ENCODE data around the gene TMEM31. TPM values are rescaled to one million over a fixed set of nuclear protein-coding genes. Genes with fewer than 3 reads are reported as not detected.
A peak's percentile ranks its signal among the peaks of the same experiment; 100 is the strongest.

TMEM31 gene
- polyA plus RNA-seq, 1 of the 3 experiments (the other 2 are of a cell fraction): not detected

DNA sequence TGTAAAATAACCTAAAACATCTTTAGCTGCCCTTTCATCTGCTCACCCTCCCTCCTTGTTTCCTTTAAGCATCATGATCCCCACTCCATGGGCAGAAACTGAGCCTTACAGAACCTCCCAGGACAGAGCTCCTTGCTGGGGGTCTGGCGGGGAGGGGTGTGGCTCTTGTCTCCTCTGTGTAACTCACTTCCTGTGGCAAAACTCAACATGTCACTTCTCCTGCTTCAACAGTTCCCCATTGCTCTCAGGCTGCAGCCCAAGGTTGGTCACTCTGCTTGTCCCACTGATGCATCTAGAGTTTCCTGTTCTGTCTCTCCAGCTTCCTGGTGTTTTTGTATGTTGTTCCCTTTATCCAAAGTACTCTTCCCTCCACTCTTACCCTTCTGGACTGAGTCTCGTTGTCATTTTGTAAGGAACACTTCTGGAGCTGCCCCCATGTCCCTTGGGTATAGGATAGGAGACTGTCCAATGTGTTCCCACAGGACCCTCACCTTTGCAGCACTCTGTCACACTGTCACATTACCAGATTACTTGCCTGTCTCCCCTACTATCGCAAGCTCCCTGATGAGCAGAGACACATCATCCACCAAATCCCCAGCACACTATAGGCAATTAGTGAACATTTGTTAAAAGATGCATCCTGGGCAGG, 19.6 kb downstream of the TMEM31 start:
- 41% methylated on average over 3 of the region's 3 CpGs for WGBS (ENCODE audit: low lambda C conversion rate)
- TF ChIP-seq MEF2A (IDR thresholded peaks at IDR 0.05; ENCODE audit: borderline replicate concordance, low read depth): no peak
- no peak for TF ChIP-seq FOSL2 (IDR thresholded peaks at IDR 0.05; ENCODE audit: borderline replicate concordance, low read depth)
- TF ChIP-seq, protein P1, sequence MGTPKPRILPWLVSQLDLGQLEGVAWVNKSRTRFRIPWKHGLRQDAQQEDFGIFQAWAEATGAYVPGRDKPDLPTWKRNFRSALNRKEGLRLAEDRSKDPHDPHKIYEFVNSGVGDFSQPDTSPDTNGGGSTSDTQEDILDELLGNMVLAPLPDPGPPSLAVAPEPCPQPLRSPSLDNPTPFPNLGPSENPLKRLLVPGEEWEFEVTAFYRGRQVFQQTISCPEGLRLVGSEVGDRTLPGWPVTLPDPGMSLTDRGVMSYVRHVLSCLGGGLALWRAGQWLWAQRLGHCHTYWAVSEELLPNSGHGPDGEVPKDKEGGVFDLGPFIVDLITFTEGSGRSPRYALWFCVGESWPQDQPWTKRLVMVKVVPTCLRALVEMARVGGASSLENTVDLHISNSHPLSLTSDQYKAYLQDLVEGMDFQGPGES (IDR thresholded peaks at IDR 0.05; ENCODE audit: low read depth, low read length): no peak
- TF ChIP-seq JUND (IDR thresholded peaks at IDR 0.05): no peak
- no peak for TF ChIP-seq NFIC (IDR thresholded peaks at IDR 0.05; ENCODE audit: borderline replicate concordance)
- TF ChIP-seq ELF1 (IDR thresholded peaks at IDR 0.05): no peak
- no peak for TF ChIP-seq SIN3A (IDR thresholded peaks at IDR 0.05; ENCODE audit: borderline replicate concordance, low read depth, low read length)
- no peak for TF ChIP-seq GABPA (IDR thresholded peaks at IDR 0.05; ENCODE audit: low read depth)
- no peak for TF ChIP-seq TCF12 (IDR thresholded peaks at IDR 0.05)
- TF ChIP-seq, protein P2, sequence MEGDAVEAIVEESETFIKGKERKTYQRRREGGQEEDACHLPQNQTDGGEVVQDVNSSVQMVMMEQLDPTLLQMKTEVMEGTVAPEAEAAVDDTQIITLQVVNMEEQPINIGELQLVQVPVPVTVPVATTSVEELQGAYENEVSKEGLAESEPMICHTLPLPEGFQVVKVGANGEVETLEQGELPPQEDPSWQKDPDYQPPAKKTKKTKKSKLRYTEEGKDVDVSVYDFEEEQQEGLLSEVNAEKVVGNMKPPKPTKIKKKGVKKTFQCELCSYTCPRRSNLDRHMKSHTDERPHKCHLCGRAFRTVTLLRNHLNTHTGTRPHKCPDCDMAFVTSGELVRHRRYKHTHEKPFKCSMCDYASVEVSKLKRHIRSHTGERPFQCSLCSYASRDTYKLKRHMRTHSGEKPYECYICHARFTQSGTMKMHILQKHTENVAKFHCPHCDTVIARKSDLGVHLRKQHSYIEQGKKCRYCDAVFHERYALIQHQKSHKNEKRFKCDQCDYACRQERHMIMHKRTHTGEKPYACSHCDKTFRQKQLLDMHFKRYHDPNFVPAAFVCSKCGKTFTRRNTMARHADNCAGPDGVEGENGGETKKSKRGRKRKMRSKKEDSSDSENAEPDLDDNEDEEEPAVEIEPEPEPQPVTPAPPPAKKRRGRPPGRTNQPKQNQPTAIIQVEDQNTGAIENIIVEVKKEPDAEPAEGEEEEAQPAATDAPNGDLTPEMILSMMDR (IDR thresholded peaks at IDR 0.05): no peak
- TF ChIP-seq MXI1 (IDR thresholded peaks at IDR 0.05; ENCODE audit: low read depth, low read length): no peak
- TF ChIP-seq YY1 (IDR thresholded peaks at IDR 0.05; ENCODE audit: low read depth): no peak
- TF ChIP-seq EZH2phosphoT487 (IDR thresholded peaks at IDR 0.05; ENCODE audit: borderline replicate concordance, low read depth): no peak
- TF ChIP-seq, protein P3, sequence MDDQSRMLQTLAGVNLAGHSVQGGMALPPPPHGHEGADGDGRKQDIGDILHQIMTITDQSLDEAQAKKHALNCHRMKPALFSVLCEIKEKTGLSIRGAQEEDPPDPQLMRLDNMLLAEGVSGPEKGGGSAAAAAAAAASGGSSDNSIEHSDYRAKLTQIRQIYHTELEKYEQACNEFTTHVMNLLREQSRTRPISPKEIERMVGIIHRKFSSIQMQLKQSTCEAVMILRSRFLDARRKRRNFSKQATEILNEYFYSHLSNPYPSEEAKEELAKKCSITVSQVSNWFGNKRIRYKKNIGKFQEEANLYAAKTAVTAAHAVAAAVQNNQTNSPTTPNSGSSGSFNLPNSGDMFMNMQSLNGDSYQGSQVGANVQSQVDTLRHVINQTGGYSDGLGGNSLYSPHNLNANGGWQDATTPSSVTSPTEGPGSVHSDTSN (IDR thresholded peaks at IDR 0.05): no peak
- no peak for TF ChIP-seq NRF1 (IDR thresholded peaks at IDR 0.05; ENCODE audit: low read depth, low read length)
- no peak for TF ChIP-seq TAF1 (IDR thresholded peaks at IDR 0.05; ENCODE audit: borderline replicate concordance, low read depth, low read length)
- no peak for TF ChIP-seq RCOR1 (IDR thresholded peaks at IDR 0.05; ENCODE audit: low read length)
- TF ChIP-seq, protein P4, sequence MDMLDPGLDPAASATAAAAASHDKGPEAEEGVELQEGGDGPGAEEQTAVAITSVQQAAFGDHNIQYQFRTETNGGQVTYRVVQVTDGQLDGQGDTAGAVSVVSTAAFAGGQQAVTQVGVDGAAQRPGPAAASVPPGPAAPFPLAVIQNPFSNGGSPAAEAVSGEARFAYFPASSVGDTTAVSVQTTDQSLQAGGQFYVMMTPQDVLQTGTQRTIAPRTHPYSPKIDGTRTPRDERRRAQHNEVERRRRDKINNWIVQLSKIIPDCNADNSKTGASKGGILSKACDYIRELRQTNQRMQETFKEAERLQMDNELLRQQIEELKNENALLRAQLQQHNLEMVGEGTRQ (IDR thresholded peaks at IDR 0.05; ENCODE audit: borderline replicate concordance, low read depth, low read length): no peak
- TF ChIP-seq, protein P5, sequence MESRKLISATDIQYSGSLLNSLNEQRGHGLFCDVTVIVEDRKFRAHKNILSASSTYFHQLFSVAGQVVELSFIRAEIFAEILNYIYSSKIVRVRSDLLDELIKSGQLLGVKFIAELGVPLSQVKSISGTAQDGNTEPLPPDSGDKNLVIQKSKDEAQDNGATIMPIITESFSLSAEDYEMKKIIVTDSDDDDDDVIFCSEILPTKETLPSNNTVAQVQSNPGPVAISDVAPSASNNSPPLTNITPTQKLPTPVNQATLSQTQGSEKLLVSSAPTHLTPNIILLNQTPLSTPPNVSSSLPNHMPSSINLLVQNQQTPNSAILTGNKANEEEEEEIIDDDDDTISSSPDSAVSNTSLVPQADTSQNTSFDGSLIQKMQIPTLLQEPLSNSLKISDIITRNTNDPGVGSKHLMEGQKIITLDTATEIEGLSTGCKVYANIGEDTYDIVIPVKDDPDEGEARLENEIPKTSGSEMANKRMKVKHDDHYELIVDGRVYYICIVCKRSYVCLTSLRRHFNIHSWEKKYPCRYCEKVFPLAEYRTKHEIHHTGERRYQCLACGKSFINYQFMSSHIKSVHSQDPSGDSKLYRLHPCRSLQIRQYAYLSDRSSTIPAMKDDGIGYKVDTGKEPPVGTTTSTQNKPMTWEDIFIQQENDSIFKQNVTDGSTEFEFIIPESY (IDR thresholded peaks at IDR 0.05; ENCODE audit: borderline replicate concordance, low read depth): no peak
- TF ChIP-seq FOXM1 (IDR thresholded peaks at IDR 0.05; ENCODE audit: low read depth): no peak
- Histone ChIP-seq H3K4me3 (ENCODE audit: low read depth in 2 of 2, low read length in 1 of 2) (no peak overlapping the region), H3K9ac (no peak overlapping the region), H3K4me2 (no peak overlapping the region), H3K9me3 (no peaks in the 10 kb centered on the region), H3K4me1 (ENCODE audit: control insufficient read depth in 1 of 2, insufficient read depth in 2 of 2, low read depth in 1 of 2, low read length in 1 of 2) (peaks cover 0 to 4% of the 10 kb centered on the region in 2 experiments; a peak in 1 of 4 replicates), H3K27me3 (ENCODE audit: insufficient read depth) (no peaks in the 10 kb centered on the region; the same call in 1 of the 2 replicates), H3K9me2 (no peaks in the 10 kb centered on the region), H3K27ac (ENCODE audit: low read depth in 2 of 2, low read length in 1 of 2) (peak overlapping the region in 1 of 2 experiments; percentile 18; a peak in 1 of 4 replicates), H3F3A (replicated peaks; ENCODE audit: insufficient read depth) (no peaks in the 10 kb centered on the region), H3K79me2 (ENCODE audit: insufficient read depth) (no peaks in the 10 kb centered on the region), H3K36me3 (replicated peaks in 1 of 2; ENCODE audit: control insufficient read depth in 1 of 2, insufficient read depth in 2 of 2, low read length in 1 of 2) (no peaks in the 10 kb centered on the region), H4K20me1 (ENCODE audit: insufficient read depth) (no peaks in the 10 kb centered on the region), H2AFZ (ENCODE audit: low read depth) (0 out of 2 replicates have a peak overlapping the region, but pooled peaks have one; percentile 43)
- no peak for DNase-seq
- CTCF ChIA-PET: interaction anchor here (1.1 to 1.2 kb wide), 3 partner anchors 18 to 42 kb away, joined by 3 read pairs; partner anchors contain the start of gene TMEM31
- POLR2A ChIA-PET: no interaction called here
